PC-3 (cell line): ENCODE results near the gene RB1.

Source experiments
- CTCF ChIP-seq: fragments of 300-600 bp; sonication (generic); conservative IDR thresholded peaks from 2 replicates; pipeline ENCODE4 v1.5.1; 2017; ENCODE audit warnings: antibody characterized with exemption, low read depth, mild to moderate bottlenecking, low read length
- EZH2 ChIP-seq: fragments of 300-600 bp; sonication (generic); IDR thresholded peaks from one replicate; pipeline ENCODE4 v1.6.1; 2017; ENCODE audit warnings: antibody characterized with exemption, mild to moderate bottlenecking, low read length; ENCODE audit not compliant: unreplicated experiment
- EZH2phosphoT487 ChIP-seq: fragments of 300-600 bp; sonication (generic); IDR thresholded peaks from 2 replicates; pipeline ENCODE4 v1.6.1; 2018; ENCODE audit warnings: mild to moderate bottlenecking, antibody characterized with exemption, low read length, borderline replicate concordance

GRCh38 chr13:48400850-48401291, 97.3 kb downstream of the RB1 start:
- 0 out of 2 replicates have a peak, but pooled peaks have one; percentile 10 for TF ChIP-seq CTCF
- no peak for TF ChIP-seq EZH2
- TF ChIP-seq EZH2phosphoT487 = no peak
